Stimulated activated CD4-positive, alpha-beta T cell treated with anti-CD3 and anti-CD28 coated beads, Interleukin-4, amount 100 ng/mL, for 24 hours (primary cell): ENCODE data around the gene ANXA4.

Source experiments
- DNase-seq: peaks from one replicate; pipeline ENCODE4 v3.0.0-alpha.2; 2020

Gene ANXA4

GRCh38 chr2:69741575-69742321 is at the start of gene ANXA4:
Gene ANXA4 (plus strand): TSS chr2:69742134. CDS start chr2:69781566, 39,432 bp downstream.
- DNase-seq: peak; percentile 70

- no peak for DNase-seq
Measured at GRCh38 chr2:69692424-69692823, 49.5 kb upstream of the ANXA4 start.

- DNase-seq: peak; percentile 20
Measured at GRCh38 chr2:69693059-69693774, 48.7 kb upstream of the ANXA4 start.

- peak; percentile 18 for DNase-seq
Measured at GRCh38 chr2:69693775-69694450, 48.0 kb upstream of the ANXA4 start.

GRCh38 chr2:69694894-69695849 is 46.8 kb upstream of the ANXA4 start:
- no peak for DNase-seq

GRCh38 chr2:69695850-69696216 is 46.1 kb upstream of the ANXA4 start:
- no peak for DNase-seq

- DNase-seq: no peak
Measured at GRCh38 chr2:69700381-69700780, 41.6 kb upstream of the ANXA4 start.

GRCh38 chr2:69701100-69701945 is 40.6 kb upstream of the ANXA4 start:
- DNase-seq: no peak

- no peak for DNase-seq
Measured at GRCh38 chr2:69703189-69703588, 38.7 kb upstream of the ANXA4 start.

- no peak for DNase-seq
Measured at GRCh38 chr2:69704446-69704845, 37.5 kb upstream of the ANXA4 start.

GRCh38 chr2:69709290-69709689 is 32.6 kb upstream of the ANXA4 start:
- no peak for DNase-seq

GRCh38 chr2:69711971-69712370 is 30.0 kb upstream of the ANXA4 start:
- no peak for DNase-seq

- DNase-seq: no peak
Measured at GRCh38 chr2:69714024-69714423, 27.9 kb upstream of the ANXA4 start.

- DNase-seq: peak; percentile 92
Measured at GRCh38 chr2:69714539-69715220, 27.3 kb upstream of the ANXA4 start.

GRCh38 chr2:69715964-69716363 is 26.0 kb upstream of the ANXA4 start:
- DNase-seq: no peak

- DNase-seq: no peak
Measured at GRCh38 chr2:69716555-69717120, 25.3 kb upstream of the ANXA4 start.

- DNase-seq: no peak
Measured at GRCh38 chr2:69717186-69717585, 24.7 kb upstream of the ANXA4 start.

GRCh38 chr2:69717861-69718273 is 24.1 kb upstream of the ANXA4 start:
- DNase-seq: no peak

GRCh38 chr2:69718338-69718965 is 23.5 kb upstream of the ANXA4 start:
- no peak for DNase-seq

GRCh38 chr2:69720404-69720803 is 21.5 kb upstream of the ANXA4 start:
- no peak for DNase-seq
